Lower leg skin (tissue), 4 donors: ENCODE measurements around the gene MDFIC. TPM values are rescaled to one million over a fixed set of nuclear protein-coding genes. Genes with fewer than 3 reads are reported as not detected.

Experiments used
- DNase-seq, 2 donors: peaks; one replicate each; pipeline ENCODE4 v3.0.0-alpha.2; 2019; ENCODE audit warnings: low spot score in 2 of 2
- H3K4me3 ChIP-seq: fragments of 200-600 bp; sonication (generic); 2 replicates; pipeline ENCODE4 v1.5.1; 2017; ENCODE audit warnings: mild to moderate bottlenecking, low read depth; ENCODE audit not compliant: poor library complexity, severe bottlenecking
- POLR2A ChIP-seq, 2 donors: fragments of 450-650 bp; IDR thresholded peaks; one replicate each; pipeline ENCODE4 v1.6.1; 2016 to 2017; ENCODE audit warnings: antibody characterized with exemption in 2 of 2, mild to moderate bottlenecking in 1 of 2, moderate library complexity in 1 of 2
- WGBS, 2 donors: methylation state at CpG; one replicate each; pipeline ENCODE4 v1.1.5; 2018; 5-methylcytosine and 5-hydroxymethylcytosine counted together
- intact Hi-C: fragments of 100-400 bp; cut with DNase I; formaldehyde crosslinking; loops from one replicate; pipeline ENCODE4 v1.15.0; 2023; ENCODE audit warnings: low total_unique reads
- total RNA-seq, 4 donors: library from RNA; depleted of rRNA; stranded (reverse); fragments of >200 nt; gene quantifications; one replicate each; pipeline ENCODE4 v1.1.0, GENCODE V29; 2016
- TF ChIP-seq, protein P1 (sequence below), 3 donors: fragments of 450-650 bp; IDR thresholded peaks; one replicate each; pipeline ENCODE4 v1.5.1; 2016; ENCODE audit warnings: antibody characterized with exemption in 3 of 3, mild to moderate bottlenecking in 3 of 3, moderate library complexity in 2 of 3

The MDFIC gene
- total RNA-seq, 4 donors from 2014 or later = 27.0 to 58.5 (median 38.9) TPM

DNA sequence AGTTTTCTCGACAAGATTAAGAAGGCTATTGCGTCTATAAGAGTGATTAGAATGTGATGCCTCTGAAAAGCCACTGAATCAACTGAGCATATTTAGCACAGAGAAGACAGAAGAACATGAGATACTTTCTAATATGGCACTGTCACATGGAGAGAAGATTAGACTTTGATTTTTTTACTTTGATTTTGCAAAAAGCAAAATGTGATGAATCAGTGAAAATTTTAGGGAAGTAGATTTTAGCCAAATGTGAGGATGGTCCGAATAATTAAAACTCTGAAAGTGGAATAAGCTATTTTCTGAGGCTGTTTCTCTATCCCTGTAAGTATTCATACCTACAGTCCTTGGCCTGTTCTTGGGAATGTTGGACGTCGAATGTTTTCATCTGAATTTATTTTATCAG, 11.8 kb downstream of the MDFIC start:
- WGBS, 2 donors = 89 to 92% methylated on average over 5 of the region's 5 CpGs
- DNase-seq = no peak
- H3K4me3 ChIP-seq = no peak overlapping the region
- TF ChIP-seq, protein P1, sequence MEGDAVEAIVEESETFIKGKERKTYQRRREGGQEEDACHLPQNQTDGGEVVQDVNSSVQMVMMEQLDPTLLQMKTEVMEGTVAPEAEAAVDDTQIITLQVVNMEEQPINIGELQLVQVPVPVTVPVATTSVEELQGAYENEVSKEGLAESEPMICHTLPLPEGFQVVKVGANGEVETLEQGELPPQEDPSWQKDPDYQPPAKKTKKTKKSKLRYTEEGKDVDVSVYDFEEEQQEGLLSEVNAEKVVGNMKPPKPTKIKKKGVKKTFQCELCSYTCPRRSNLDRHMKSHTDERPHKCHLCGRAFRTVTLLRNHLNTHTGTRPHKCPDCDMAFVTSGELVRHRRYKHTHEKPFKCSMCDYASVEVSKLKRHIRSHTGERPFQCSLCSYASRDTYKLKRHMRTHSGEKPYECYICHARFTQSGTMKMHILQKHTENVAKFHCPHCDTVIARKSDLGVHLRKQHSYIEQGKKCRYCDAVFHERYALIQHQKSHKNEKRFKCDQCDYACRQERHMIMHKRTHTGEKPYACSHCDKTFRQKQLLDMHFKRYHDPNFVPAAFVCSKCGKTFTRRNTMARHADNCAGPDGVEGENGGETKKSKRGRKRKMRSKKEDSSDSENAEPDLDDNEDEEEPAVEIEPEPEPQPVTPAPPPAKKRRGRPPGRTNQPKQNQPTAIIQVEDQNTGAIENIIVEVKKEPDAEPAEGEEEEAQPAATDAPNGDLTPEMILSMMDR (IDR thresholded peaks at IDR 0.05) = no peak
- no peak for TF ChIP-seq POLR2A (IDR thresholded peaks at IDR 0.05)
- intact Hi-C loops = no loop called here

- WGBS, 2 donors = 93 to 97% methylated on average over 1 of the region's 1 CpG
- DNase-seq = no peak
- intact Hi-C loops = no loop called here
- no peak overlapping the region for H3K4me3 ChIP-seq
- TF ChIP-seq, protein P1 (IDR thresholded peaks at IDR 0.05) = no peak
- no peak for TF ChIP-seq POLR2A (IDR thresholded peaks at IDR 0.05)
Measured at GRCh38 chr7:114934086-114934485, 12.2 kb downstream of the MDFIC start.

- H3K4me3 ChIP-seq = no peak overlapping the region
- DNase-seq = no peak
- TF ChIP-seq, protein P1 (IDR thresholded peaks at IDR 0.05) = no peak
- TF ChIP-seq POLR2A (IDR thresholded peaks at IDR 0.05) = no peak
- intact Hi-C loops = no loop called here
Measured at GRCh38 chr7:114934713-114935112, 12.8 kb downstream of the MDFIC start.

DNA sequence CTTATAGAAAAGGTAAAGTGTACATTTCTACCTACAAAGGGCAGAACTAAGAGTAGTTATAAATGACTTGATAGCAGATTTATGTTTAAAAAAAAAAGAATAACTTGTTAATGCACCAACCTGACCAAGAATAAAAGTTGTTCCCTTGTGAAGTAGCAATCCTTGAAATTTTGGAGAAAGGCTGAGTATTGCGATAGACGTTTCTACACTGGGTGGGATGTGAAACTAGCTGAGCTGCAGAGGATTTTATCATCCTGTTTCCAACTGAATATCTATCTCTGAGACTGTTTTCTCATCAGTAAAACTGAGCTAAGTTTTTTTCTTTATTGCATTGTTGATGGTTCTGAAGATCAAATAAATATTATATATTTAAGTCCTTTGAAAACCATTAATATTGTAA, 14.6 kb downstream of the MDFIC start:
- intact Hi-C loops = no loop called here
- 84% methylated on average over 2 of the region's 2 CpGs for WGBS, 2 donors
- no peak overlapping the region for H3K4me3 ChIP-seq
- TF ChIP-seq, protein P1 (IDR thresholded peaks at IDR 0.05) = no peak
- no peak for TF ChIP-seq POLR2A (IDR thresholded peaks at IDR 0.05)
- no peak for DNase-seq

GRCh38 chr7:114937446-114937845, 15.6 kb downstream of the MDFIC start:
- no peak for DNase-seq
- WGBS, 2 donors = 52 to 61% methylated on average over 1 of the region's 1 CpG
- H3K4me3 ChIP-seq = no peak overlapping the region
- TF ChIP-seq, protein P1 (IDR thresholded peaks at IDR 0.05) = no peak
- TF ChIP-seq POLR2A (IDR thresholded peaks at IDR 0.05) = no peak
- intact Hi-C loops = no loop called here

DNA sequence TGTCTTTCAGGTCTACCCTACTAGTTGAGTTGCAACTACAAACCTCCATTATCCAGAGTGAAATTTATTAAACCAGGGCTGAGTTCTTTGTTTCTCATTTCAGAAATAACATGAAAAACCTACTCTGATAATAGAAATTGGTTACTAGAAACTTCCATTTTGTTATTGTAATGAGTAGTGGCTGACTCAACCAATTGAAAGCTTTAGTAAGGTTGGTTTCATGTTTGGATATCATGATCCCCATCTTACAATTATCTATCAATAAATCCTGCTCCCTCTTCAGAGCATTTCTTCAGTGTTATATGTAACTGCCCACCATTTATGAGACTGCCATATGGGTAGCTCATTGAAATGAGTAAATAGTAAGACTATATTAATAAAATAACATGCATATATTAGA, 16.9 kb downstream of the MDFIC start:
- DNase-seq = no peak
- intact Hi-C loops = no loop called here
- TF ChIP-seq, protein P1 (IDR thresholded peaks at IDR 0.05) = no peak
- no peak for TF ChIP-seq POLR2A (IDR thresholded peaks at IDR 0.05)
- H3K4me3 ChIP-seq = no peak overlapping the region
